GM12878 (cell line): Measurements from ENCODE around the gene TEKT5. TPM values are rescaled to one million over a fixed set of nuclear protein-coding genes. Genes with fewer than 3 reads are reported as not detected.

Source experiments
- ATF3 ChIP-seq: IDR thresholded peaks from 2 replicates; pipeline ENCODE4 v1.6.1; 2011; ENCODE audit warnings: low read depth, mild to moderate bottlenecking, low read length, moderate library complexity, borderline replicate concordance; ENCODE audit errors: extremely low read depth
- CBFB ChIP-seq: IDR thresholded peaks from 2 replicates; pipeline ENCODE4 v1.6.1; 2016; ENCODE audit warnings: antibody characterized with exemption, low read depth
- CBX5 ChIP-seq: sonication (generic); IDR thresholded peaks from 2 replicates; pipeline ENCODE4 v1.6.1; 2016; ENCODE audit warnings: low read depth, moderate library complexity, mild to moderate bottlenecking, inconsistent platforms
- E4F1 ChIP-seq: fragments of 450-650 bp; IDR thresholded peaks from 2 replicates; pipeline ENCODE4 v1.6.1; 2018; ENCODE audit warnings: borderline replicate concordance, mild to moderate bottlenecking; ENCODE audit not compliant: partially characterized antibody
- ESRRA ChIP-seq: IDR thresholded peaks from 2 replicates; pipeline ENCODE4 v1.6.1; 2012; ENCODE audit warnings: mild to moderate bottlenecking, low read length, improper control_type of control experiment
- FOXM1 ChIP-seq: IDR thresholded peaks from 2 replicates; pipeline ENCODE4 v1.6.1; 2012; ENCODE audit warnings: low read depth, mild to moderate bottlenecking, inconsistent platforms, low read length, moderate library complexity
- GABPA ChIP-seq: IDR thresholded peaks from 2 replicates; pipeline ENCODE4 v1.6.1; 2014; ENCODE audit warnings: antibody characterized with exemption, low read depth, mild to moderate bottlenecking, inconsistent platforms
- HDAC2 ChIP-seq: fragments of 200-600 bp; sonication (generic); IDR thresholded peaks from 2 replicates; pipeline ENCODE4 v1.6.1; 2017
- HDAC6 ChIP-seq: fragments of 200-600 bp; sonication (generic); IDR thresholded peaks from one replicate; pipeline ENCODE4 v1.8.0; 2017; ENCODE audit warnings: antibody characterized with exemption; ENCODE audit not compliant: unreplicated experiment
- IRF4 ChIP-seq: IDR thresholded peaks from 2 replicates; pipeline ENCODE4 v1.6.1; 2011; ENCODE audit warnings: low read depth, low read length
- MTA3 ChIP-seq: IDR thresholded peaks from 2 replicates; pipeline ENCODE4 v1.6.1; 2012; ENCODE audit warnings: low read length, inconsistent platforms, borderline replicate concordance
- MYB ChIP-seq: fragments of 150-350 bp; IDR thresholded peaks from 2 replicates; pipeline ENCODE4 v1.6.1; 2014; ENCODE audit warnings: mild to moderate bottlenecking, low read depth, low read length, borderline replicate concordance
- NFIC ChIP-seq: IDR thresholded peaks from 2 replicates; pipeline ENCODE4 v1.6.1; 2012; ENCODE audit warnings: low read depth, mild to moderate bottlenecking, inconsistent platforms, low read length, moderate library complexity
- NR2C1 ChIP-seq: fragments of 450-650 bp; IDR thresholded peaks from 2 replicates; pipeline ENCODE4 v1.6.1; 2017; ENCODE audit warnings: antibody characterized with exemption, mild to moderate bottlenecking, moderate library complexity
- NR2C2 ChIP-seq: IDR thresholded peaks from 2 replicates; pipeline ENCODE4 v1.6.1; 2011; ENCODE audit warnings: borderline replicate concordance, low read depth; ENCODE audit not compliant: control insufficient read depth, insufficient read length
- POLR2A ChIP-seq: IDR thresholded peaks from 2 replicates; pipeline ENCODE4 v1.6.1; 2011; ENCODE audit warnings: low read depth, mild to moderate bottlenecking, low read length
- RB1 ChIP-seq: fragments of 450-650 bp; formaldehyde crosslinking; IDR thresholded peaks from 2 replicates; pipeline ENCODE4 v1.6.1; 2017; ENCODE audit warnings: mild to moderate bottlenecking, borderline replicate concordance
- RELA ChIP-seq: fragments of 450-650 bp; IDR thresholded peaks from 2 replicates; pipeline ENCODE4 v1.8.0; 2014; ENCODE audit warnings: borderline replicate concordance; ENCODE audit not compliant: partially characterized antibody
- RUNX3 ChIP-seq: IDR thresholded peaks from 2 replicates; pipeline ENCODE4 v1.6.1; 2012; ENCODE audit warnings: low read length, inconsistent platforms
- SMAD5 ChIP-seq: IDR thresholded peaks from 2 replicates; pipeline ENCODE4 v1.6.1; 2016; ENCODE audit warnings: antibody characterized with exemption, low read depth
- SP1 ChIP-seq: IDR thresholded peaks from one replicate; pipeline ENCODE4 v1.6.1; 2011; ENCODE audit warnings: low read depth, low read length
- SREBF2 ChIP-seq: IDR thresholded peaks from 2 replicates; pipeline ENCODE4 v1.6.1; 2012; ENCODE audit warnings: mild to moderate bottlenecking, low read length
- TBL1XR1 ChIP-seq: IDR thresholded peaks from 2 replicates; pipeline ENCODE4 v1.6.1; 2012; ENCODE audit warnings: low read depth, low read length, improper control_type of control experiment
- ZBTB40 ChIP-seq: fragments of 450-650 bp; IDR thresholded peaks from 2 replicates; pipeline ENCODE4 v1.6.1; 2016; ENCODE audit warnings: mild to moderate bottlenecking, moderate library complexity, borderline replicate concordance
- polyA plus RNA-seq, 11 experiments: library from polyadenylated mRNA; depleted of rRNA in 4 of 11; unstranded in 6 of 11; stranded (reverse) in 5 of 11; fragments of >200 nt; fragmentation: Nextera tagmentation in 4 of 11; fragmentation: Illumina TruSeq in 1 of 11; extraction: Ambion mirVana in 4 of 11; extraction: Trizol in 1 of 11; gene quantifications; 1 replicate in 1 of 11; 2 replicates in 10 of 11; pipeline versions ENCODE4 v1.2.1 to v1.2.3, GENCODE V29; 2011 to 2016; ENCODE audit warnings: inconsistent platforms in 2 of 11, missing spikeins in 2 of 11, low read depth in 1 of 11
- total RNA-seq, 4 experiments: library from RNA; depleted of rRNA in 3 of 4; stranded (reverse); fragments of >200 nt in 3 of 4; fragmentation: Illumina TruSeq in 1 of 4; extraction: Trizol in 1 of 4; gene quantifications; 2 replicates each; pipeline versions ENCODE4 v1.2.1 to v1.2.3, GENCODE V29; 2013 to 2021

TEKT5 gene
- total and polyA plus RNA-seq, 10 of the 15 experiments (the other 5 are each of a cell fraction or from before 2014, with no cell fraction given), result 0.19 to 2.2 (median 0.68) TPM; not detected in 1

- TF ChIP-seq SMAD5 (no peak), ZBTB40 (no peak), MYB (no peak), CBFB (no peak), GABPA (no peak), CBX5 (no peak), NR2C2 (no peak), NFIC (0 out of 2 replicates have a peak, but pooled peaks have one; percentile 35), ESRRA (no peak), IRF4 (no peak), SREBF2 (no peak), HDAC2 (no peak), TBL1XR1 (no peak), SP1 (no peak), RB1 (no peak), E4F1 (no peak), HDAC6 (no peak), NR2C1 (no peak), ATF3 (no peak), RUNX3 (peak; percentile 66), RELA (no peak), MTA3 (no peak), POLR2A (no peak), FOXM1 (no peak)
Measured at GRCh38 chr16:10613785-10614485, 80.8 kb downstream of the TEKT5 start (continued).
